HEK293 (cell line): ENCODE measurements around the gene G6PD.

Source experiments
- CTCF ChIP-seq: fragments of 450-650 bp; formaldehyde crosslinking; IDR thresholded peaks from 2 replicates; pipeline ENCODE4 v1.5.1; 2016; ENCODE audit warnings: missing biosample characterization, missing genetic modification characterization
- MYNN ChIP-seq: fragments of 450-650 bp; formaldehyde crosslinking; IDR thresholded peaks from 2 replicates; pipeline ENCODE4 v1.5.1; 2016; ENCODE audit warnings: missing biosample characterization, missing genetic modification characterization, borderline replicate concordance
- SCRT2 ChIP-seq: fragments of 450-650 bp; formaldehyde crosslinking; IDR thresholded peaks from 2 replicates; pipeline ENCODE4 v1.5.1; 2016; ENCODE audit warnings: missing biosample characterization, missing genetic modification characterization
- SETDB1 ChIP-seq: IDR thresholded peaks from one replicate; pipeline ENCODE4 v1.6.1; 2017; ENCODE audit warnings: mild to moderate bottlenecking, low read length, moderate library complexity, mixed read lengths; ENCODE audit not compliant: insufficient read length
- SP2 ChIP-seq: fragments of 450-650 bp; formaldehyde crosslinking; IDR thresholded peaks from 2 replicates; pipeline ENCODE4 v1.5.1; 2016; ENCODE audit warnings: missing biosample characterization, missing genetic modification characterization
- ZBTB7A ChIP-seq: fragments of 450-650 bp; formaldehyde crosslinking; IDR thresholded peaks from 2 replicates; pipeline ENCODE4 v1.5.1; 2016; ENCODE audit warnings: low read depth, missing biosample characterization, missing genetic modification characterization
- ZNF133 ChIP-seq: fragments of 450-650 bp; formaldehyde crosslinking; IDR thresholded peaks from 2 replicates; pipeline ENCODE4 v1.5.1; 2016; ENCODE audit warnings: missing biosample characterization, missing genetic modification characterization
- ZNF335 ChIP-seq: fragments of 450-650 bp; formaldehyde crosslinking; conservative IDR thresholded peaks from 2 replicates; pipeline ENCODE4 v1.5.1; 2016; ENCODE audit warnings: missing biosample characterization, missing genetic modification characterization
- ZNF350 ChIP-seq: fragments of 450-650 bp; formaldehyde crosslinking; IDR thresholded peaks from 2 replicates; pipeline ENCODE4 v1.5.0; 2017; ENCODE audit warnings: missing biosample characterization, mild to moderate bottlenecking, missing genetic modification characterization
- ZNF394 ChIP-seq: fragments of 450-650 bp; formaldehyde crosslinking; IDR thresholded peaks from 2 replicates; pipeline ENCODE4 v1.5.1; 2016; ENCODE audit warnings: missing biosample characterization, missing genetic modification characterization, mild to moderate bottlenecking, moderate library complexity, borderline replicate concordance
- ZNF501 ChIP-seq: fragments of 450-650 bp; formaldehyde crosslinking; IDR thresholded peaks from 2 replicates; pipeline ENCODE4 v1.5.1; 2016; ENCODE audit warnings: missing biosample characterization, missing genetic modification characterization
- ZNF670 ChIP-seq: fragments of 450-650 bp; formaldehyde crosslinking; IDR thresholded peaks from 2 replicates; pipeline ENCODE4 v1.5.1; 2016; ENCODE audit warnings: missing biosample characterization, missing genetic modification characterization, low read depth

- no peak for TF ChIP-seq SETDB1
- TF ChIP-seq ZNF335 (tag by site-specific recombination) = no peak
- no peak for TF ChIP-seq ZNF350 (tag by site-specific recombination)
- no peak for TF ChIP-seq CTCF (tag by site-specific recombination)
- TF ChIP-seq SP2 (tag by site-specific recombination) = no peak
- TF ChIP-seq ZBTB7A (tag by site-specific recombination) = no peak
- TF ChIP-seq ZNF501 (tag by site-specific recombination) = no peak
- no peak for TF ChIP-seq MYNN (tag by site-specific recombination)
- no peak for TF ChIP-seq ZNF670 (tag by site-specific recombination)
- TF ChIP-seq ZNF394 (tag by site-specific recombination) = no peak
- TF ChIP-seq SCRT2 = no peak
- TF ChIP-seq ZNF133 (tag by site-specific recombination) = no peak
These were observed 3.1 kb upstream of the G6PD start for GRCh38 chrX:154549766-154550165.
